Stimulated activated CD4-positive, alpha-beta T cell treated with anti-CD3 and anti-CD28 coated beads, TNF-alpha, amount 100 ng/mL, for 24 hours (primary cell): ENCODE results near the gene MRPS22.
"Not testable (repeated sequence)": the region's sequence is repeated elsewhere in the genome, so short reads cannot be mapped to it uniquely, and the experiment has no call there.

ENCODE experiments used
- DNase-seq, 3 experiments: peaks; one replicate each; pipeline ENCODE4 v3.0.0-alpha.2; 2020; ENCODE audit warnings: low read depth in 3 of 3

Gene MRPS22

DNA sequence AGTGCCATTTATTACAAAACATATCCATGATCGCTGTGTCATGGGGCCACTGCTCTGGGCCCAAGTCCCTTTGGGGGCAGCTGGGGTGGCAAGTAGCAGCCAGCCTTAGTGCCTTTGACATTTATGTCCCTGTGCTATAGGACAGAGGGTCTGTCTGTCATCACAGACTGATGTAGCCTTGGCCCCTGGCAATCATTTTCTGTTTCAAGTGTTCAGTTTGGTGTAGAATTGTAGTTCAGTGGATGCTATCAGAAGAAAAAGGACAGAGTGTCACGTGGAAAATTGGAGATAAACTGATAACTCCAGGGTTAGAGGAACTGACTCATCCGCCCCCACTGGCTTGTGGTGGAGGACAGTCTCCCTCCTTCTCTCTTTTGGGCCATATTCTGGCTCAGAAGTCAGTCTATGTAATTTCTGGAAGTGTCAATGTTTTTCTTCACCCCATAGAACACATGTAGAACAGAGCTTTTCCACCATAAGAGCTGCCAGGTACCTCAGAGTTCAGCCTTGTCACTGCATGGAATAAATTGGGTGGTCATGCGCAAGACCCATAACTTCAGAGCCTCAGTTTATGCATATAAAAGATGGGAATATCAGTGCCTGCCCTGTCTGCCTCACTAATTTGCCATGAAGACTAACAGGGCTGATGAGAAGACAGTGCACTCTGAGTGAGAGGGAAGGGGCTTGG lies 4.5 kb upstream of the MRPS22 start:
- DNase-seq: peak in 1 of 3 experiments; percentile 24

DNA sequence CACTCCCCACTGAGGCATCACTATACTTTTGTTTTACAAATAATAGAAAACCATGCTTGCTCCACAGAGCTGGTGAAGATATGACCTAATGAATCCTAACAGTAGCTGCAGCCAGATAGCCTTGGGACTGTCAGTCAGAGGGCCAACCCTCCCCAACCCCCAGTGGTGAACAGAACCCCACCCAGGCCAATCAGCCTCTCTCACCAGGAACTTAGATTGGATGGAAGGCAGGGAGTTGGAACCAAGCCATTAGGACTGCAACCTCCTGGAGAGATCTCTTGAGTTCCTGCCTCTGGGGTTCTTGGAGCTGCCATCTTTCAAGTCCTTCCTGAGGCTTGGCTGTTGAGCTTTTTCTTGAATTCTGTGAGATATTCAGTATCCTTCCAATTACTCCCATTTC lies 3.0 kb upstream of the MRPS22 start:
- no peak for DNase-seq

DNA sequence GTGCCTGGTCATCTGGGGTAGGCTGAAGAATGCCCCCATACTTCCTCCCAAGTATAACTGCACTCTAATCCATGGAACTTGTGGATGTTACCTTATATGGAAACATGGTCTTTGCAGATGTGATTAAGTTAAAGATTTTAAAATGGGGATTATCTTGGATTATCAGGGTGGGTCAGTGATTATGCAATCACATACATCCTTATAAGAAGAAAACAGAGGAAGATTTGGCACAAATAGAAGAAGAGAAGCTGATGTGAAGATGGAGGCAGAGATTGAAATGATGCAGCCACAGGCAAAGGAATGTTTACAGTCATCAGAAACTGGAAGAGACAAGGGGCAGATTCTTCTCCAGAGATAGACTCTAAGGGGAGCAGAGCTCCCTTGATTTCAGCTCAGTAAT lies 1.8 kb upstream of the MRPS22 start:
- DNase-seq: no peak

- no peak for DNase-seq
Measured at GRCh38 chr3:139346771-139347170, 3.0 kb downstream of the MRPS22 start.

DNA sequence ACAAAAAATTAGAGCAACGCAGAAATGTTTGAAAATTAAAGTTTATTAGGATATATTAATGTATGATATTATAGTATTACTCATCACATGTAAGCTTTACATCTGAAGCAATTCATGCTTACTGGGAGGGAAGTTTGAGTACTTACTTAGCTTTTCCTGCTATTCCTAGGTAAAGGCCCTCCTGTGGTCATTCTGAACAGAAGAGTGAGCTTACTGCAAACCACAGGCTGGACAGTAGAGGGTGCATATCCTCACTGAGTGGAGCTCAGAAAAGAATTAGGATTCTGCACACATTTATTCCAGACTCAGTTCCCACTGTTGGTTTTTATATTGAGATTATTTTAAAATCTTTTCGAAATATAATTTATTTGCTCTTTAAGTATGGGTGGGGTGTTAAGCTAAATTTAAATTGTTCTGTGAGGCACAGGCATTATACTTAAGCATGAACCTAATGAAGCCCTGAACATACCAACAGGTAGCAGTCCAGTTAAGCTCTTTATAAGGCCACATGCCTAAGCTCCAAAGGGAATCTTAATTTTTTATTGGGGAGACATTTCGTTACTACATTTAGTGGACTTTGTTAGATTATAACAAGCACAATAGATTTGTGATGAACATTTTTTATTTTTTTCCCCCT lies 10.2 kb downstream of the MRPS22 start:
- no peak for DNase-seq

DNA sequence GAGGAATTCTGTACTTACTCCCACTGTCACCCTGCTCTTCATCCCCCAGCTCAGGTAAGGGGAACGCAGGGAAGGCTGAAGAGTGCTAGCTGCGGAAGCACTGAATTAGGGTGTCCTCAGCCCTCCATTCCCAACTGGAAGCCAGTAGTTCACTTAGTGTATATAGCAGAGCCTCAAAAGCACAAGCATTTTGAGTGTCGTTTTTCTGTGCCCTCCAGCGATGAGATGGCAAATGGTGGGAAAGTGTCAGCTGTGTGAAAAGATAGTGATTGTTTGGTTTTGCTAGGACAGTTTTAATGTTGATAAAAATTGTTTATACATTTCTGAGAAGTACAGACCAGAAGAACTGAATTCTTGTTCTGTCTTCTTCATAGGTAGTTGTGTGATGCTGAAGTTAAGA lies 10.8 kb downstream of the MRPS22 start:
- DNase-seq: no peak

GRCh38 chr3:139355476-139355875 lies 11.7 kb downstream of the MRPS22 start:
- DNase-seq: no peak

- no peak for DNase-seq
Measured at GRCh38 chr3:139355891-139356290, 12.1 kb downstream of the MRPS22 start.

- peak in 1 of 3 experiments; percentile 9 for DNase-seq
Measured at GRCh38 chr3:139357899-139358298, 14.1 kb downstream of the MRPS22 start.

DNA sequence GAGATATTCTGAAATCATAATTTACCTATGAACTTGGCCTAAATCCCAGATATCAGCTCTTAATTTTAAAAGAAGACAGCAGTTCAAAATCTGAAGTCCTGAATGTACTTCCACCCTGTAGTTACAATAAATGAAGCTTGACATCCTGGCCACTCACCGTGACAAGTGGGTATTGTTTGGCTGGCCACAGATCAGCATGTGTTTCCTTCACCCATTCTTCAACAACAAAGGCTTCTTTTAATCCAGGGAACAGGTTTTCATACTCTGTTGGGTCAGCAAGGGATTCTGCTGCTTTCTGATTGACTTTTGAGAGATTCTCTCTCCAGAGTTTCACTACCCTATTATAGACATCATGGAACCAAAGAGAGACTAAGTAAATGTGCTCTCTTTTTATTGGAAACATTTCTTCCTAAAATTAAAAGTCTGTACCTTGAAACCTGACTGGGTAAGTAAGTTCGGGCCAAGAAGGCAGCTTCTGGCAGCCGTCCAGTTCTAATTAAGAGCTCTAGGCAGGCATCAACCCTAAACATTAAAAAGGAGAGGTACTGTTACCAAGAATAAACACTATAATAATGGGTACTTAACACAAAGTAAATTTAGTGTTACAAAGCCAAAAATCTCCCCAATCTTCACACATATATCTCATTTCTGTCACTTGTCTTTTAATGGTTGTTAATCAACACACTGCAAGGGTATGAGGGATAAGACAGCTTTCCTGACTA lies 15.2 kb downstream of the MRPS22 start:
- no peak for DNase-seq

DNA sequence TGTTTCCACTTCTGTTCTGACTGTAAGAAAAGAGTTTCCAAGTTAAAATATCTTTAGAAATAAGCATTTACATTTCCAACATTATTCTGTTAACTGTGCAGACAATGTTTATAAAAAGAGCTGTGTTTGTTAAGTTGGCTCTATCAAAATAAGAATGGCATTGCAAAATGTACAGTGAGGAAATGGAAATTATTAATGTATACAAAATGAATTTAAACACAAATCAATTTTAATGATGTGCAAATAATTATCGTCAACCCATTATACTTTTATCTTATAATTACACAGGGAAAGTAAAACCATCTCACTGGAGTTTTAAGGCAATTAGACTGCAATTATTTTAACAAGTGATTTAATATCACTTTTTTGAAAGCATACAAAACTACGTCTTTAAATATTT lies 17.5 kb downstream of the MRPS22 start:
- DNase-seq: no peak

- no peak for DNase-seq
Measured at GRCh38 chr3:139364549-139364948, 20.7 kb downstream of the MRPS22 start.

DNA sequence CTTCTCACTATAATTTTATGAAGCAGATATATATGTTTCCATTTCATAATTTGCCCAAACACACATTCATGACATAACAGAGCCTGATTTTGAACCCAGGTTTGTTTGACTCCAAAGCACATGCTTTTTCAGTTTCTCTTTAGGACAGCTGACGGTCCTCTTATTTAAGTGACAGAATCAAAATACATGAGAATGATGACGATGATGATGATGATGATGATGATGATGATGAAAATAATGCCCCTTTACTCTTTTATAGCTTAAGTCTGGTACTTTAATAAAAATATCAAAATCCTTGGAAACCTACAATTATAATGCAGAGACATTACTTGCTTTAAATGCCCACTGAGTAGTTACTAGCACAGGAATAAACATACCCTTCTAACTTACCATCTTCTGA lies 30.3 kb downstream of the MRPS22 start:
- DNase-seq: no peak

DNA sequence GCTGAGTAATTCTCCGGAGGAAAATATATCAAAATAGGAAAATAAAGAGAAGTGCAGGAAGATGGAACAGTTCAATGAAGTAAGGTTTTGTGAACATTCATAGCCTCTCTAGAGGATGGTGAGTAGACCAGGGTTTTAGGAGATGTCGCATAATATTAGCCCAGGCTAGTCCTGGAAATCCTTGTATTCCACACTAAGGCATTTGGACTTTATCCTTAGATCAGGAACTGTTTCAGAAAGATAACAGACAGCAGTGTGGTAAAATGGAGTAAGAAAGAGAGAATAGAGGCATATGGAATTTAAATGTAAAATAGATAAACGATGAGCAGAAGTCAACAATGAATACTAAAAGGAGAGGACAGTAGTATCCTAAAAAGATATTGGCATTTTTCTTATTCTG lies 33.6 kb downstream of the MRPS22 start:
- no peak for DNase-seq

DNA sequence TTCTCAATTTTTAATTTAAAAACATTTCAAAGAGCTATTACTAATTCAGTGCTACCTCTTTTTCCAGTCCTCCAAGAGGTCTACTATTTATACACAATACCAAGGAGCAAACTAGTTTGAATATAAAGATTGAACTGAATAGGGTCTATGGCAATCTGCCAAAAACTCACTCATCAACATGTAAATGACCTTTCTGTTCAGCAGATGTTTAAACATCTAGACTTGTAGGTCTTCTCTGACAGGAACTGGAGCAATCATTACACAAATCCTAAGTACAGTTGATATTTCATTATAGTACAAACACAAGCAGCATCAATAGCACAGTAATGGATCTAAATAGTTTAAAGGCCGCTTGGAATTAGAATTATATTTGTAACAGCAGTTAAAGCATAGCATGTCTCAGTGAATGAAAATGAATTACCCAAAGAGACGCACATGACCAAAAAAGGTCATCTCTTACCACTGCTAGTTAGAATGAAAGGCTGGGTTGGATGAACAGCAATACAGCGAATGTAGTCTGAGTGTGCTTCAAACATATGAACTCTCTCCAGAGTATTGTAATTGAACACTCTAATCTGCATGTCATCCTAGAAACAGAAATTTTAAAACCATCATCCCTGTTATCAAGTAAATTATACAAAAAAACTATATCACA lies 34.9 kb downstream of the MRPS22 start:
- no peak for DNase-seq

DNA sequence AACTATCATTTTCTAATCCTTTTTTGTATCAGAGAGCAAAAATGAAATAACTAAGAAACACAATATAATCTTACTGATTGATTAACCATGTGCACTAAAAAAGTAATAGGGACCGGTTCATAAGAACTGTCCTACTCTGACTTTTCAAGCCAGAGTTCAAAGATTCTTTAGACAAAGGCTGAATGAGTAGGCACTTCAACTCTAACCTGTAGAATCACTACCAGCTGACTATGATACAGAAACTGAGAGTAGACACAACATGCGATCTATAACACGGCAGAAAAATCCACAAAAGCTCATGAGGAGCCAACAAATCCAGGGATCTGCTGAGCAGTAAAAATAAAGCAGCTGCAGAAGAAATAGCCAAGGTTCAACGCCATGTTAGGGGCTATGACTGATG lies 36.8 kb downstream of the MRPS22 start:
- no peak for DNase-seq

- not testable (repeated sequence) for DNase-seq
Measured at GRCh38 chr3:139382291-139382690, 38.5 kb downstream of the MRPS22 start.

GRCh38 chr3:139388077-139388476 lies 44.3 kb downstream of the MRPS22 start:
- DNase-seq: no peak

- peak in 2 of 3 experiments; percentile 6 to 21 for DNase-seq
Measured at GRCh38 chr3:139388821-139389551, 45.2 kb downstream of the MRPS22 start.

GRCh38 chr3:139389552-139390368 lies 45.9 kb downstream of the MRPS22 start, which contains the start of gene COPB2:
TSS of gene COPB2 (minus strand) at chr3:139389647. CDS start at chr3:139389550, 97 bp downstream.
- DNase-seq: peak; percentile 93 to 98 (median 95)

DNA sequence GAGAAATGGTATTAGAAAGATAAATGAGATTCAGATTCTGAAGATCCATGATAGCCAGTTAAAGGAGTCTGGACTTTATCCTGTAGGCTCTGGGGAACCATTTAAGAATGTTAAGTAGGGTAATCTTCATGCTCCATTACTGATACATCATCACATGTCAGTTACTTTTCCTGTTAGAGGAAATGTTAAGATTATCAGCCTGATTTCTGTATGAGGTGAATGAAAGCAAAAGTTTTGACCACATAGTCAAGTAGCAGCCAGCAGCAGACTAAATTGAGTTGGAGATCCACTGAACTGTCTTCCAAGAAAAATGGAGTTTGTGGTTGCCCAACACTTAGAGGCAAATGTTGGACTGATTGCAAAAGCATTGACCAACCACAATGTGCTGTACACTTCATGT lies 50.3 kb downstream of the MRPS22 start:
- no peak for DNase-seq
